OCI-LY3 (cell line): ENCODE data around the gene SPAM1.

ENCODE experiments used
- EZH2phosphoT487 ChIP-seq: fragments of 200-600 bp; shearing (Covaris generic); IDR thresholded peaks from 2 replicates; pipeline ENCODE4 v1.6.1; 2018; ENCODE audit warnings: antibody characterized with exemption, mixed run types, low read depth
- TF ChIP-seq, protein P1 (sequence below): fragments of 200-600, 300-600 bp; sonication (generic); IDR thresholded peaks from 2 replicates; pipeline ENCODE4 v1.5.1; 2014; ENCODE audit warnings: antibody characterized with exemption, low read length, low read depth

GRCh38 chr7:123974326-123974908 lies 49.4 kb downstream of the SPAM1 start:
- TF ChIP-seq, protein P1, sequence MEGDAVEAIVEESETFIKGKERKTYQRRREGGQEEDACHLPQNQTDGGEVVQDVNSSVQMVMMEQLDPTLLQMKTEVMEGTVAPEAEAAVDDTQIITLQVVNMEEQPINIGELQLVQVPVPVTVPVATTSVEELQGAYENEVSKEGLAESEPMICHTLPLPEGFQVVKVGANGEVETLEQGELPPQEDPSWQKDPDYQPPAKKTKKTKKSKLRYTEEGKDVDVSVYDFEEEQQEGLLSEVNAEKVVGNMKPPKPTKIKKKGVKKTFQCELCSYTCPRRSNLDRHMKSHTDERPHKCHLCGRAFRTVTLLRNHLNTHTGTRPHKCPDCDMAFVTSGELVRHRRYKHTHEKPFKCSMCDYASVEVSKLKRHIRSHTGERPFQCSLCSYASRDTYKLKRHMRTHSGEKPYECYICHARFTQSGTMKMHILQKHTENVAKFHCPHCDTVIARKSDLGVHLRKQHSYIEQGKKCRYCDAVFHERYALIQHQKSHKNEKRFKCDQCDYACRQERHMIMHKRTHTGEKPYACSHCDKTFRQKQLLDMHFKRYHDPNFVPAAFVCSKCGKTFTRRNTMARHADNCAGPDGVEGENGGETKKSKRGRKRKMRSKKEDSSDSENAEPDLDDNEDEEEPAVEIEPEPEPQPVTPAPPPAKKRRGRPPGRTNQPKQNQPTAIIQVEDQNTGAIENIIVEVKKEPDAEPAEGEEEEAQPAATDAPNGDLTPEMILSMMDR: no peak
- no peak for TF ChIP-seq EZH2phosphoT487
